ENCODE results near the gene HARBI1.

DNA sequence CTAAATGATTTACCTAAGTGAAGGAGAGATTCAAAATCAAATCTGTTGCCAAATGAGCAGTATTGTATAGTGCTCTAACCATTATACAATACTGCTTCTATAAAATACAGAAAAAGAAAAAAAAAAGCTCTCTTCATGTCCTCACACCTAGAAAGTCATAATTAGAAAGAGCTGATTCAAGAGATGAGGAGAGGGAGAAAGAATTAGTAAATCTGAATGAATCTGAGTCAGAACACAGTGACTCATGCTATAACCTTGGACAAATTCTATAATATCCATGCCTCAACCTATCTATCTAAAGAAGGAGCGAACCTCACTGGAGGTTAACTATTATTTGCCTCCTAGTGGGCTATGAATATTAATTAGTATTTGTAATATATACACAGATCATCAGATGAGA, 52.6 kb downstream of the HARBI1 start:
- TF ChIP-seq POLR2AphosphoS5 (IDR thresholded peaks at IDR 0.05; ENCODE audit: low read depth, low read length): no peak
- TF ChIP-seq MXI1 (IDR thresholded peaks at IDR 0.05; ENCODE audit: low read depth, low read length): no peak
- no peak for TF ChIP-seq GATA2 (CRISPR knock-in tag; IDR thresholded peaks at IDR 0.05)
- TF ChIP-seq, protein P1, sequence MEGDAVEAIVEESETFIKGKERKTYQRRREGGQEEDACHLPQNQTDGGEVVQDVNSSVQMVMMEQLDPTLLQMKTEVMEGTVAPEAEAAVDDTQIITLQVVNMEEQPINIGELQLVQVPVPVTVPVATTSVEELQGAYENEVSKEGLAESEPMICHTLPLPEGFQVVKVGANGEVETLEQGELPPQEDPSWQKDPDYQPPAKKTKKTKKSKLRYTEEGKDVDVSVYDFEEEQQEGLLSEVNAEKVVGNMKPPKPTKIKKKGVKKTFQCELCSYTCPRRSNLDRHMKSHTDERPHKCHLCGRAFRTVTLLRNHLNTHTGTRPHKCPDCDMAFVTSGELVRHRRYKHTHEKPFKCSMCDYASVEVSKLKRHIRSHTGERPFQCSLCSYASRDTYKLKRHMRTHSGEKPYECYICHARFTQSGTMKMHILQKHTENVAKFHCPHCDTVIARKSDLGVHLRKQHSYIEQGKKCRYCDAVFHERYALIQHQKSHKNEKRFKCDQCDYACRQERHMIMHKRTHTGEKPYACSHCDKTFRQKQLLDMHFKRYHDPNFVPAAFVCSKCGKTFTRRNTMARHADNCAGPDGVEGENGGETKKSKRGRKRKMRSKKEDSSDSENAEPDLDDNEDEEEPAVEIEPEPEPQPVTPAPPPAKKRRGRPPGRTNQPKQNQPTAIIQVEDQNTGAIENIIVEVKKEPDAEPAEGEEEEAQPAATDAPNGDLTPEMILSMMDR (IDR thresholded peaks at IDR 0.05): no peak
- TF ChIP-seq, protein P2, sequence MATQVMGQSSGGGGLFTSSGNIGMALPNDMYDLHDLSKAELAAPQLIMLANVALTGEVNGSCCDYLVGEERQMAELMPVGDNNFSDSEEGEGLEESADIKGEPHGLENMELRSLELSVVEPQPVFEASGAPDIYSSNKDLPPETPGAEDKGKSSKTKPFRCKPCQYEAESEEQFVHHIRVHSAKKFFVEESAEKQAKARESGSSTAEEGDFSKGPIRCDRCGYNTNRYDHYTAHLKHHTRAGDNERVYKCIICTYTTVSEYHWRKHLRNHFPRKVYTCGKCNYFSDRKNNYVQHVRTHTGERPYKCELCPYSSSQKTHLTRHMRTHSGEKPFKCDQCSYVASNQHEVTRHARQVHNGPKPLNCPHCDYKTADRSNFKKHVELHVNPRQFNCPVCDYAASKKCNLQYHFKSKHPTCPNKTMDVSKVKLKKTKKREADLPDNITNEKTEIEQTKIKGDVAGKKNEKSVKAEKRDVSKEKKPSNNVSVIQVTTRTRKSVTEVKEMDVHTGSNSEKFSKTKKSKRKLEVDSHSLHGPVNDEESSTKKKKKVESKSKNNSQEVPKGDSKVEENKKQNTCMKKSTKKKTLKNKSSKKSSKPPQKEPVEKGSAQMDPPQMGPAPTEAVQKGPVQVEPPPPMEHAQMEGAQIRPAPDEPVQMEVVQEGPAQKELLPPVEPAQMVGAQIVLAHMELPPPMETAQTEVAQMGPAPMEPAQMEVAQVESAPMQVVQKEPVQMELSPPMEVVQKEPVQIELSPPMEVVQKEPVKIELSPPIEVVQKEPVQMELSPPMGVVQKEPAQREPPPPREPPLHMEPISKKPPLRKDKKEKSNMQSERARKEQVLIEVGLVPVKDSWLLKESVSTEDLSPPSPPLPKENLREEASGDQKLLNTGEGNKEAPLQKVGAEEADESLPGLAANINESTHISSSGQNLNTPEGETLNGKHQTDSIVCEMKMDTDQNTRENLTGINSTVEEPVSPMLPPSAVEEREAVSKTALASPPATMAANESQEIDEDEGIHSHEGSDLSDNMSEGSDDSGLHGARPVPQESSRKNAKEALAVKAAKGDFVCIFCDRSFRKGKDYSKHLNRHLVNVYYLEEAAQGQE (IDR thresholded peaks at IDR 0.05; ENCODE audit: low read depth, low read length): no peak
- no peak for TF ChIP-seq EZH2phosphoT487 (IDR thresholded peaks at IDR 0.05; ENCODE audit: borderline replicate concordance, low read depth)
- no peak for TF ChIP-seq RAD21 (IDR thresholded peaks at IDR 0.05; ENCODE audit: low read length)
- TF ChIP-seq NFIC (IDR thresholded peaks at IDR 0.05; ENCODE audit: borderline replicate concordance): no peak
- no peak for TF ChIP-seq TAF1 (IDR thresholded peaks at IDR 0.05; ENCODE audit: borderline replicate concordance, low read depth, low read length)
- no peak for TF ChIP-seq EP300 (IDR thresholded peaks at IDR 0.05; ENCODE audit: borderline replicate concordance in 1 of 2, low read depth in 1 of 2, low read length in 1 of 2)
- no peak for TF ChIP-seq CHD2 (IDR thresholded peaks at IDR 0.05; ENCODE audit: low read length, partially characterized antibody)
- no peak for TF ChIP-seq FOXM1 (IDR thresholded peaks at IDR 0.05; ENCODE audit: low read depth)
- TF ChIP-seq MEF2A (IDR thresholded peaks at IDR 0.05; ENCODE audit: borderline replicate concordance, low read depth): no peak
- no peak for TF ChIP-seq GABPA (IDR thresholded peaks at IDR 0.05; ENCODE audit: low read depth)

All from SK-N-SH (cell line).